HEK293 (cell line): Measurements from ENCODE around the gene UQCC2.

Experiments
- CTCF ChIA-PET: fragments of 350-600 bp; formaldehyde crosslinking; extraction: SDS; loops from one replicate; lab custom pipeline; 2021; ENCODE audit warnings: antibody characterized with exemption; lab: Yijun Ruan, JAX
- POLR2A ChIA-PET: fragments of 300-600 bp; formaldehyde crosslinking; extraction: SDS; loops from one replicate; lab custom pipeline; 2020; ENCODE audit warnings: antibody characterized with exemption, inconsistent platforms; lab: Yijun Ruan, JAX
- H3K27ac ChIP-seq: fragments of 200-500 bp; sonication (Bioruptor generic); 2 replicates; pipeline ENCODE4 v1.5.1; 2014; ENCODE audit warnings: low read depth, low read length, control low read depth, inconsistent platforms; ENCODE audit errors: extremely low read depth
- H3K36me3 ChIP-seq, 2 experiments: fragments of 200-500 bp in 1 of 2; sonication (Bioruptor generic) in 1 of 2; 1 replicate in 1 of 2; 2 replicates in 1 of 2; pipeline ENCODE4 v1.5.1; 2014 to 2017; ENCODE audit warnings: inconsistent platforms in 2 of 2, low read length in 2 of 2; ENCODE audit not compliant: control insufficient read depth in 2 of 2, insufficient read depth in 1 of 2
- H3K4me1 ChIP-seq: fragments of 200-500 bp; sonication (Bioruptor generic); 2 replicates; pipeline ENCODE4 v1.5.1; 2014; ENCODE audit warnings: mild to moderate bottlenecking, low read length, inconsistent platforms; ENCODE audit not compliant: control insufficient read depth, insufficient read depth
- H3K4me3 ChIP-seq: 2 replicates; pipeline ENCODE4 v1.5.1; 2011; ENCODE audit warnings: low read depth, mild to moderate bottlenecking, control low read depth, low read length, moderate library complexity
- H3K9me3 ChIP-seq: fragments of 200-500 bp; sonication (Bioruptor generic); 2 replicates; pipeline ENCODE4 v1.5.1; 2014; ENCODE audit warnings: low read depth, low read length, inconsistent platforms; ENCODE audit not compliant: control insufficient read depth, insufficient read depth
- BCL11A ChIP-seq: fragments of 450-650 bp; formaldehyde crosslinking; IDR thresholded peaks from 2 replicates; pipeline ENCODE4 v1.5.1; 2016; ENCODE audit warnings: low read depth, missing biosample characterization, missing genetic modification characterization
- BCL11B ChIP-seq: fragments of 450-650 bp; formaldehyde crosslinking; IDR thresholded peaks from 2 replicates; pipeline ENCODE4 v1.5.1; 2016; ENCODE audit warnings: low read depth, missing biosample characterization, missing genetic modification characterization
- GLIS2 ChIP-seq: fragments of 450-650 bp; formaldehyde crosslinking; IDR thresholded peaks from 2 replicates; pipeline ENCODE4 v1.5.1; 2016; ENCODE audit warnings: missing biosample characterization, missing genetic modification characterization
- INSM2 ChIP-seq: fragments of 450-650 bp; formaldehyde crosslinking; IDR thresholded peaks from 2 replicates; pipeline ENCODE4 v1.5.1; 2016; ENCODE audit warnings: missing biosample characterization, missing genetic modification characterization
- MYNN ChIP-seq: fragments of 450-650 bp; formaldehyde crosslinking; IDR thresholded peaks from 2 replicates; pipeline ENCODE4 v1.5.1; 2016; ENCODE audit warnings: missing biosample characterization, missing genetic modification characterization, borderline replicate concordance
- PRDM6 ChIP-seq: fragments of 450-650 bp; formaldehyde crosslinking; IDR thresholded peaks from 2 replicates; pipeline ENCODE4 v1.5.1; 2017; ENCODE audit warnings: missing biosample characterization, missing genetic modification characterization
- YY2 ChIP-seq: fragments of 450-650 bp; formaldehyde crosslinking; IDR thresholded peaks from 2 replicates; pipeline ENCODE4 v1.5.1; 2016; ENCODE audit warnings: missing biosample characterization, missing genetic modification characterization
- ZFHX2 ChIP-seq: fragments of 450-650 bp; formaldehyde crosslinking; conservative IDR thresholded peaks from 2 replicates; pipeline ENCODE4 v1.5.1; 2016; ENCODE audit warnings: missing biosample characterization, missing genetic modification characterization
- ZIC2 ChIP-seq: fragments of 450-650 bp; formaldehyde crosslinking; IDR thresholded peaks from 2 replicates; pipeline ENCODE4 v1.5.1; 2016; ENCODE audit warnings: missing biosample characterization, missing genetic modification characterization
- ZNF23 ChIP-seq: fragments of 450-650 bp; formaldehyde crosslinking; IDR thresholded peaks from 2 replicates; pipeline ENCODE4 v1.5.1; 2016; ENCODE audit warnings: missing biosample characterization, missing genetic modification characterization, borderline replicate concordance
- ZNF26 ChIP-seq: fragments of 450-650 bp; formaldehyde crosslinking; IDR thresholded peaks from 2 replicates; pipeline ENCODE4 v1.5.1; 2016; ENCODE audit warnings: missing biosample characterization, missing genetic modification characterization
- ZNF544 ChIP-seq: fragments of 450-650 bp; formaldehyde crosslinking; IDR thresholded peaks from 2 replicates; pipeline ENCODE4 v1.5.0; 2017; ENCODE audit warnings: missing biosample characterization, missing genetic modification characterization
- ZNF707 ChIP-seq: fragments of 450-650 bp; formaldehyde crosslinking; IDR thresholded peaks from 2 replicates; pipeline ENCODE4 v1.5.1; 2016; ENCODE audit warnings: missing biosample characterization, missing genetic modification characterization
- ZNF76 ChIP-seq: fragments of 450-650 bp; formaldehyde crosslinking; IDR thresholded peaks from 2 replicates; pipeline ENCODE4; 2016; ENCODE audit warnings: low read depth, missing biosample characterization, missing genetic modification characterization, borderline replicate concordance
- ZNF768 ChIP-seq: fragments of 450-650 bp; formaldehyde crosslinking; IDR thresholded peaks from 2 replicates; pipeline ENCODE4 v1.5.1; 2018; ENCODE audit warnings: missing biosample characterization, mild to moderate bottlenecking, missing genetic modification characterization
- ZSCAN16 ChIP-seq: fragments of 450-650 bp; formaldehyde crosslinking; IDR thresholded peaks from 2 replicates; pipeline ENCODE4 v1.5.1; 2016; ENCODE audit warnings: missing biosample characterization, missing genetic modification characterization
- ZSCAN30 ChIP-seq: fragments of 450-650 bp; IDR thresholded peaks from 2 replicates; pipeline ENCODE4 v1.5.1; 2018; ENCODE audit warnings: missing biosample characterization, mild to moderate bottlenecking, missing genetic modification characterization, moderate library complexity

Gene UQCC2

DNA sequence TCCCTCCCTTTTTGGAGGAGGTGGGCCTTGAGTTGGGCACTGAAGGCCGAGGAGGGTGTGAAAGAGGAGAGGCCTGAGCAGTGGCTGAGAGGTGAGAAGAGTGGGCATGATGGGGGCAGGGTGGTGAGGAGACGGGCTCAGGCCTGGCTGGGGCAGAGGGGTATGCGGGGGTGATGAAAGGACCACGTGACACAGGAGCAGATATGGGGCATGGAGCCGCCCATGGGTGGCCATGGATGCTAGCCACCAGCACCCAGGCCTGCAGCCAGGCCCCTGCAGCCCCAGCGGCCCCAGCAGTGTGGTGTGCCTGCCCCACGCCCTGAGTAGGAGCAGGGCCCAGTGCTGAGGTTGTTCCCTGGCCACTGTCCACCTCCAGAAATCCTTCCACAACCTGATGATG, 26.5 kb downstream of the UQCC2 start (continued):
- TF ChIP-seq PRDM6 (no peak), MYNN (no peak), ZSCAN16 (tag by site-specific recombination) (no peak), ZFHX2 (tag by site-specific recombination) (no peak), ZSCAN30 (tag by site-specific recombination) (no peak), ZIC2 (tag by site-specific recombination) (no peak)

- POLR2A ChIA-PET = no interaction called here
- Histone ChIP-seq H3K4me1 (no peaks in the 10 kb centered on the region), H3K4me3 (no peak overlapping the region), H3K36me3 (peaks cover 4 to 65% of the 10 kb centered on the region in 2 experiments; a peak in 2 of 3 replicates), H3K9me3 (no peaks in the 10 kb centered on the region), H3K27ac (no peak overlapping the region)
- TF ChIP-seq ZNF544 (tag by site-specific recombination) (no peak), ZNF26 (no peak), INSM2 (no peak), BCL11A (0 out of 2 replicates have a peak, but pooled peaks have one; percentile 42), GLIS2 (tag by site-specific recombination) (0 out of 2 replicates have a peak, but pooled peaks have one; percentile 15), ZNF76 (tag by site-specific recombination) (no peak), BCL11B (tag by site-specific recombination) (peak; percentile 48; the same call in 1 of the 2 replicates), ZNF707 (tag by site-specific recombination) (no peak)
- CTCF ChIA-PET = no interaction called here
These were observed 27.0 kb downstream of the UQCC2 start for GRCh38 chr6:33684428-33684896.

- no peaks in the 10 kb centered on the region for H3K4me1 ChIP-seq
- CTCF ChIA-PET = interaction anchor here (0.5 to 1.2 kb wide), 2 partner anchors 17 to 98 kb away, joined by 3 to 8 read pairs; no protein-coding TSS in a partner anchor
- peaks cover 4 to 62% of the 10 kb centered on the region in 2 experiments; a peak in 2 of 3 replicates for H3K36me3 ChIP-seq
- TF ChIP-seq YY2 (tag by site-specific recombination) (no peak), ZNF768 (tag by site-specific recombination) (0 out of 2 replicates have a peak, but pooled peaks have one; percentile 31), ZNF23 (tag by site-specific recombination) (no peak)
- TF ChIP-seq, all 188 proteins: peak for 1
- H3K4me3 ChIP-seq = no peak overlapping the region
- no peak overlapping the region for H3K27ac ChIP-seq
- POLR2A ChIA-PET = no interaction called here
- no peaks in the 10 kb centered on the region for H3K9me3 ChIP-seq
These were observed 27.7 kb downstream of the UQCC2 start for GRCh38 chr6:33683576-33684427.
